AG04450 (cell line): ENCODE measurements around the gene GRK3. TPM values are rescaled to one million over a fixed set of nuclear protein-coding genes. Genes with fewer than 3 reads are reported as not detected.

ENCODE experiments used
- CTCF ChIA-PET: fragments of 300-600, 350-600 bp; formaldehyde crosslinking; extraction: SDS; loops from one replicate; lab custom pipeline; 2022; ENCODE audit warnings: antibody characterized with exemption, inconsistent platforms; lab: Charles Lee
- POLR2A ChIA-PET: fragments of 350-600 bp; formaldehyde crosslinking; extraction: SDS; loops from one replicate; lab custom pipeline; 2021; ENCODE audit warnings: antibody characterized with exemption, inconsistent platforms; lab: Yijun Ruan, JAX
- DNase-seq: peaks from one replicate; pipeline ENCODE4 v3.0.0-alpha.2; 2011; ENCODE audit warnings: low read depth, low spot score
- H3K27ac ChIP-seq: one replicate; pipeline ENCODE4 v1.5.1; 2012; ENCODE audit warnings: low read depth, low read length, control low read depth
- H3K27me3 ChIP-seq: one replicate; pipeline ENCODE4 v1.6.0; 2012; ENCODE audit warnings: low read length; ENCODE audit not compliant: control insufficient read depth, insufficient read depth
- H3K4me3 ChIP-seq: 2 replicates; pipeline ENCODE4 v1.5.1; 2011; ENCODE audit warnings: mild to moderate bottlenecking, low read depth, low read length, control low read depth
- H3K9me3 ChIP-seq: 2 replicates; pipeline ENCODE4 v1.5.1; 2012; ENCODE audit warnings: low read length; ENCODE audit not compliant: control insufficient read depth, insufficient read depth
- CTCF ChIP-seq: IDR thresholded peaks from 2 replicates; pipeline ENCODE4 v1.5.1; 2011; ENCODE audit warnings: low read depth, low read length, control low read depth, inconsistent platforms
- polyA plus RNA-seq: library from polyadenylated mRNA; depleted of rRNA; stranded (reverse); fragments of >200 nt; gene quantifications from 2 replicates; pipeline ENCODE4 v1.2.3, GENCODE V29; 2011

Gene GRK3
- polyA plus RNA-seq, 1 experiment: 0.72 TPM

GRCh38 chr22:25710501-25710900 lies 146.0 kb downstream of the GRK3 start:
- no peak overlapping the region for H3K27ac ChIP-seq
- H3K9me3 ChIP-seq: no peaks in the 10 kb centered on the region
- CTCF ChIA-PET: no interaction called here
- no peak for TF ChIP-seq CTCF
- no peak for DNase-seq
- H3K4me3 ChIP-seq: no peak overlapping the region
- POLR2A ChIA-PET: no interaction called here
- H3K27me3 ChIP-seq: no peaks in the 10 kb centered on the region

GRCh38 chr22:25711491-25711890 lies 147.0 kb downstream of the GRK3 start:
- H3K4me3 ChIP-seq: no peak overlapping the region
- H3K9me3 ChIP-seq: no peaks in the 10 kb centered on the region
- CTCF ChIA-PET: no interaction called here
- H3K27me3 ChIP-seq: no peaks in the 10 kb centered on the region
- no peak overlapping the region for H3K27ac ChIP-seq
- no peak for DNase-seq
- POLR2A ChIA-PET: no interaction called here
- no peak for TF ChIP-seq CTCF

- H3K9me3 ChIP-seq: no peaks in the 10 kb centered on the region
- no peak overlapping the region for H3K4me3 ChIP-seq
- no peak for DNase-seq
- H3K27me3 ChIP-seq: no peaks in the 10 kb centered on the region
- ChIA-PET CTCF (no interaction called here), POLR2A (no interaction called here)
- no peak overlapping the region for H3K27ac ChIP-seq
- no peak for TF ChIP-seq CTCF
These were observed 148.4 kb downstream of the GRK3 start for GRCh38 chr22:25712661-25713400.

- no peaks in the 10 kb centered on the region for H3K27me3 ChIP-seq
- POLR2A ChIA-PET: no interaction called here
- no peak for DNase-seq
- no peak overlapping the region for H3K27ac ChIP-seq
- CTCF ChIA-PET: interaction anchor here (1.4 kb wide), 1 partner anchor 59 kb away, joined by 5 read pairs; no protein-coding TSS in a partner anchor
- no peak overlapping the region for H3K4me3 ChIP-seq
- H3K9me3 ChIP-seq: no peaks in the 10 kb centered on the region
- TF ChIP-seq CTCF: no peak
These were observed 149.6 kb downstream of the GRK3 start for GRCh38 chr22:25714070-25714469.

GRCh38 chr22:25714739-25715138 lies 150.3 kb downstream of the GRK3 start:
- POLR2A ChIA-PET: no interaction called here
- Histone ChIP-seq H3K27ac (no peak overlapping the region), H3K27me3 (no peaks in the 10 kb centered on the region), H3K4me3 (no peak overlapping the region), H3K9me3 (no peaks in the 10 kb centered on the region)
- no peak for DNase-seq
- CTCF ChIA-PET: interaction anchor here (1.4 kb wide), 1 partner anchor 58 kb away, joined by 5 read pairs; no protein-coding TSS in a partner anchor
- TF ChIP-seq CTCF: no peak
